ENCODE data around the gene SPTLC1. TPM values are rescaled to one million over a fixed set of nuclear protein-coding genes. Genes with fewer than 3 reads are reported as not detected.
"Not testable (repeated sequence)": the region's sequence is repeated elsewhere in the genome, so short reads cannot be mapped to it uniquely, and the experiment has no call there.

Gene SPTLC1
- total and polyA plus RNA-seq, 3 donors from 2014 or later, result 71.6 to 104 (median 77.1) TPM

GRCh38 chr9:92122061-92122460, 6.8 kb upstream of the SPTLC1 start:
- H3K27me3 ChIP-seq, result no peaks in the 10 kb centered on the region
- no peaks in the 10 kb centered on the region for H3K36me3 ChIP-seq (ENCODE audit: low read depth, missing control alignments)
- H3K27ac ChIP-seq, result no peak overlapping the region
- no peaks in the 10 kb centered on the region for H3K4me1 ChIP-seq
- TF ChIP-seq CTCF (IDR thresholded peaks at IDR 0.05) (no peak), POLR2A (IDR thresholded peaks at IDR 0.05) (no peak)
- WGBS, 2 donors, result 90 to 96% methylated on average over 1 of the region's 1 CpG
- DNase-seq, result no peak
- no peaks in the 10 kb centered on the region for H3K9me3 ChIP-seq
- intact Hi-C loops (cut with DNase I; ENCODE audit: low total_unique reads), result no loop called here
- no peak overlapping the region for H3K4me3 ChIP-seq

GRCh38 chr9:92121265-92121664, 6.1 kb upstream of the SPTLC1 start:
- H3K27ac ChIP-seq, result no peak overlapping the region
- TF ChIP-seq CTCF (IDR thresholded peaks at IDR 0.05), result no peak
- no peak for TF ChIP-seq POLR2A (IDR thresholded peaks at IDR 0.05)
- intact Hi-C loops (cut with DNase I; ENCODE audit: low total_unique reads), result no loop called here
- no peaks in the 10 kb centered on the region for H3K27me3 ChIP-seq
- no peaks in the 10 kb centered on the region for H3K36me3 ChIP-seq (ENCODE audit: low read depth, missing control alignments)
- H3K4me1 ChIP-seq, result no peaks in the 10 kb centered on the region
- DNase-seq, result no peak
- WGBS, 2 donors, result 86 to 93% methylated on average over 1 of the region's 1 CpG
- H3K9me3 ChIP-seq, result no peaks in the 10 kb centered on the region
- no peak overlapping the region for H3K4me3 ChIP-seq

- no peaks in the 10 kb centered on the region for H3K36me3 ChIP-seq (ENCODE audit: low read depth, missing control alignments)
- H3K27me3 ChIP-seq, result no peaks in the 10 kb centered on the region
- no peak overlapping the region for H3K27ac ChIP-seq
- no peak for DNase-seq
- no peaks in the 10 kb centered on the region for H3K9me3 ChIP-seq
- H3K4me1 ChIP-seq, result no peaks in the 10 kb centered on the region
- TF ChIP-seq POLR2A (IDR thresholded peaks at IDR 0.05) (no peak), CTCF (IDR thresholded peaks at IDR 0.05) (no peak)
- H3K4me3 ChIP-seq, result no peak overlapping the region
- intact Hi-C loops (cut with DNase I; ENCODE audit: low total_unique reads), result no loop called here
Observed at GRCh38 chr9:92120138-92120537, 4.9 kb upstream of the SPTLC1 start.

- intact Hi-C loops (cut with DNase I; ENCODE audit: low total_unique reads), result no loop called here
- no peaks in the 10 kb centered on the region for H3K4me1 ChIP-seq
- no peaks in the 10 kb centered on the region for H3K27me3 ChIP-seq
- TF ChIP-seq CTCF (IDR thresholded peaks at IDR 0.05), result no peak
- no peak for TF ChIP-seq POLR2A (IDR thresholded peaks at IDR 0.05)
- H3K9me3 ChIP-seq, result no peaks in the 10 kb centered on the region
- no peak for DNase-seq
- H3K36me3 ChIP-seq (ENCODE audit: low read depth, missing control alignments), result no peaks in the 10 kb centered on the region
- H3K4me3 ChIP-seq, result no peak overlapping the region
- WGBS, 2 donors, result 73% methylated on average over 4 of the region's 4 CpGs
- H3K27ac ChIP-seq, result no peak overlapping the region
Observed at GRCh38 chr9:92119586-92119985, 4.4 kb upstream of the SPTLC1 start.

GRCh38 chr9:92108122-92108521, 7.1 kb downstream of the SPTLC1 start:
- Histone ChIP-seq H3K4me3 (no peak overlapping the region), H3K27ac (no peak overlapping the region), H3K36me3 (ENCODE audit: low read depth, missing control alignments) (no peaks in the 10 kb centered on the region), H3K27me3 (no peaks in the 10 kb centered on the region), H3K4me1 (no peaks in the 10 kb centered on the region), H3K9me3 (no peaks in the 10 kb centered on the region)
- TF ChIP-seq POLR2A (IDR thresholded peaks at IDR 0.05), result no peak
- no peak for TF ChIP-seq CTCF (IDR thresholded peaks at IDR 0.05)
- WGBS, 2 donors, result 93 to 95% methylated on average over 4 of the region's 4 CpGs
- DNase-seq, result no peak
- intact Hi-C loops (cut with DNase I; ENCODE audit: low total_unique reads), result no loop called here

- H3K27ac ChIP-seq; H3K9me3 ChIP-seq; H3K4me3 ChIP-seq; H3K4me1 ChIP-seq; H3K36me3 ChIP-seq (ENCODE audit: low read depth, missing control alignments); intact Hi-C loops (cut with DNase I; ENCODE audit: low total_unique reads); H3K27me3 ChIP-seq; DNase-seq: not testable (repeated sequence)
- WGBS, 2 donors, result 95 to 96% methylated on average over 14 to 36 of the region's 36 CpGs
Observed at GRCh38 chr9:92105446-92106225, 9.6 kb downstream of the SPTLC1 start.

GRCh38 chr9:92103601-92104000, 11.6 kb downstream of the SPTLC1 start:
- DNase-seq; intact Hi-C loops (cut with DNase I; ENCODE audit: low total_unique reads); H3K9me3 ChIP-seq; H3K36me3 ChIP-seq (ENCODE audit: low read depth, missing control alignments); H3K4me1 ChIP-seq; H3K27me3 ChIP-seq; H3K4me3 ChIP-seq; H3K27ac ChIP-seq: not testable (repeated sequence)
- 97 to 100% methylated on average over 5 to 13 of the region's 14 CpGs for WGBS, 2 donors

Data from testis (tissue), 3 donors.